HCT116 (cell line): ENCODE results near the gene NIPAL4. TPM values are rescaled to one million over a fixed set of nuclear protein-coding genes. Genes with fewer than 3 reads are reported as not detected.

Source experiments
- ATAC-seq: fragments of 200-7000 bp; cut with Tn5 transposase; 2 replicates; pipeline ENCODE4 v1.9.1; 2020; ENCODE audit warnings: mild to moderate bottlenecking, moderate library complexity
- BruUV-seq: library from RNA; stranded (reverse); fragments of 400-500 nt; replicated peaks from 2 replicates; lab custom pipeline; 2021; lab: Mats Ljungman, UMichigan
- CTCF ChIA-PET: fragments of 300-600 bp; sonication (Branson Sonifier 250); formaldehyde crosslinking; loops from one replicate; lab custom pipeline; 2021; ENCODE audit warnings: antibody characterized with exemption; lab: Charles Lee
- POLR2A ChIA-PET: fragments of 300-600, 350-600 bp; sonication (Branson Sonifier 250); formaldehyde crosslinking; loops from one replicate; lab custom pipeline; 2021; ENCODE audit warnings: antibody characterized with exemption; lab: Charles Lee
- RAD21 ChIA-PET, 2 experiments: fragments of 300-600 bp; sonication (Branson Sonifier 250); formaldehyde crosslinking; loops; one replicate each; lab custom pipeline; 2023; ENCODE audit warnings: low total read pairs in 2 of 2; ENCODE audit not compliant: uncharacterized antibody in 2 of 2, unreplicated experiment in 2 of 2, low non-redundant PET in 1 of 2; lab: Charles Lee
- DNase-seq: peaks from one replicate; pipeline ENCODE4 v3.0.0-alpha.2; 2010; ENCODE audit warnings: low read depth, low spot score
- H2AFZ ChIP-seq: fragments of 200-600 bp; shearing (Covaris generic), sonication (generic); 2 replicates; pipeline ENCODE4 v1.6.1; 2017; ENCODE audit warnings: low read depth, mixed run types, mixed read lengths, antibody characterized with exemption, low read length; ENCODE audit not compliant: poor library complexity, severe bottlenecking
- H3K27ac ChIP-seq: 2 replicates; pipeline ENCODE4 v1.5.1; 2012; ENCODE audit warnings: low read depth, low read length
- H3K27me3 ChIP-seq: fragments of 200-600 bp; sonication (generic); 2 replicates; pipeline ENCODE4 v1.6.1; 2016; ENCODE audit warnings: mixed run types, low read length, mixed read lengths; ENCODE audit not compliant: insufficient read depth
- H3K36me3 ChIP-seq, 2 experiments: fragments of 200-500 bp in 1 of 2; fragments of 200-600 bp in 1 of 2; sonication (Bioruptor generic) in 1 of 2; sonication (generic) in 1 of 2; 2 replicates each; pipeline versions ENCODE4 v1.5.1 to v1.6.1; 2014 to 2016; ENCODE audit warnings: low read length in 2 of 2, inconsistent platforms in 1 of 2, mixed read lengths in 1 of 2, mixed run types in 1 of 2; ENCODE audit not compliant: insufficient read depth in 2 of 2, control insufficient read depth in 1 of 2
- H3K4me1 ChIP-seq, 2 experiments: fragments of 200-600 bp in 1 of 2; sonication (generic) in 1 of 2; 2 replicates each; pipeline versions ENCODE4 v1.5.1 to v1.6.1; 2012 to 2017; ENCODE audit warnings: low read length in 2 of 2, inconsistent platforms in 1 of 2, mild to moderate bottlenecking in 1 of 2, mixed read lengths in 1 of 2, mixed run types in 1 of 2, moderate library complexity in 1 of 2; ENCODE audit not compliant: insufficient read depth in 2 of 2, control insufficient read depth in 1 of 2
- H3K4me2 ChIP-seq: fragments of 200-600 bp; sonication (generic); 2 replicates; pipeline ENCODE4 v1.6.1; 2017; ENCODE audit warnings: mixed run types, low read length, mixed read lengths
- H3K4me3 ChIP-seq, 2 experiments: fragments of 200-600 bp in 1 of 2; sonication (generic) in 1 of 2; replicated peaks in 1 of 2; 2 replicates each; pipeline ENCODE4 v1.5.1; 2011 to 2016; ENCODE audit warnings: low read length in 2 of 2, control low read depth in 1 of 2, low read depth in 1 of 2, mild to moderate bottlenecking in 1 of 2, mixed read lengths in 1 of 2, mixed run types in 1 of 2
- H3K79me2 ChIP-seq: fragments of 200-600 bp; sonication (generic); 2 replicates; pipeline ENCODE4 v1.6.1; 2017; ENCODE audit warnings: mild to moderate bottlenecking, mixed run types, low read length, moderate library complexity, mixed read lengths; ENCODE audit not compliant: insufficient read depth
- H3K9ac ChIP-seq: fragments of 200-600 bp; sonication (generic); 2 replicates; pipeline ENCODE4 v1.6.1; 2016; ENCODE audit warnings: low read length, mixed read lengths
- H3K9me2 ChIP-seq: fragments of 200-600 bp; sonication (generic), shearing (Covaris generic); 2 replicates; pipeline ENCODE4 v1.6.1; 2017; ENCODE audit warnings: mixed run types, mild to moderate bottlenecking, moderate library complexity; ENCODE audit not compliant: insufficient read depth
- H3K9me3 ChIP-seq, 2 experiments: fragments of 200-500 bp in 1 of 2; fragments of 200-600 bp in 1 of 2; sonication (Bioruptor generic) in 1 of 2; sonication (generic) in 1 of 2; 2 replicates each; pipeline ENCODE4 v1.6.1; 2014 to 2017; ENCODE audit warnings: low read length in 2 of 2, mixed read lengths in 2 of 2, inconsistent platforms in 1 of 2, low read depth in 1 of 2, mild to moderate bottlenecking in 1 of 2, mixed run types in 1 of 2, moderate library complexity in 1 of 2; ENCODE audit not compliant: control insufficient read depth in 1 of 2, insufficient read depth in 1 of 2
- H4K20me1 ChIP-seq: fragments of 200-600 bp; sonication (generic), shearing (Covaris generic); 2 replicates; pipeline ENCODE4 v1.6.1; 2017; ENCODE audit warnings: mixed run types, mild to moderate bottlenecking, moderate library complexity; ENCODE audit not compliant: insufficient read depth
- ATF3 ChIP-seq: IDR thresholded peaks from 2 replicates; pipeline ENCODE4 v1.6.1; 2012
- CBX3 ChIP-seq: IDR thresholded peaks from 2 replicates; pipeline ENCODE4 v1.6.1; 2012; ENCODE audit warnings: low read depth
- CEBPB ChIP-seq: IDR thresholded peaks from 2 replicates; pipeline ENCODE4 v1.6.1; 2012; ENCODE audit warnings: low read depth
- EZH2 ChIP-seq: fragments of 200-600 bp; sonication (generic); IDR thresholded peaks from 2 replicates; pipeline ENCODE4 v1.6.1; 2017; ENCODE audit warnings: antibody characterized with exemption, mixed run types
- EZH2phosphoT487 ChIP-seq: fragments of 200-600 bp; IDR thresholded peaks from 2 replicates; pipeline ENCODE4 v1.6.1; 2018; ENCODE audit warnings: antibody characterized with exemption, borderline replicate concordance
- FOSL1 ChIP-seq: IDR thresholded peaks from 2 replicates; pipeline ENCODE4 v1.6.1; 2012; ENCODE audit warnings: low read depth
- JUND ChIP-seq: IDR thresholded peaks from 2 replicates; pipeline ENCODE4 v1.6.1; 2012
- MAX ChIP-seq: IDR thresholded peaks from 2 replicates; pipeline ENCODE4 v1.6.1; 2012
- POLR2A ChIP-seq: IDR thresholded peaks from 2 replicates; pipeline ENCODE4 v1.7.0; 2011; ENCODE audit warnings: borderline replicate concordance; ENCODE audit not compliant: insufficient read depth, insufficient read length; ENCODE audit errors: extremely low read depth
- POLR2AphosphoS5 ChIP-seq: IDR thresholded peaks from 2 replicates; pipeline ENCODE4 v1.6.1; 2011; ENCODE audit warnings: mild to moderate bottlenecking, low read depth, low read length, moderate library complexity
- REST ChIP-seq: IDR thresholded peaks from 2 replicates; pipeline ENCODE4 v1.6.1; 2012; ENCODE audit warnings: low read depth
- SP1 ChIP-seq: IDR thresholded peaks from 2 replicates; pipeline ENCODE4 v1.6.1; 2012; ENCODE audit warnings: low read depth
- SRF ChIP-seq: IDR thresholded peaks from 2 replicates; pipeline ENCODE4 v1.6.1; 2012; ENCODE audit warnings: low read depth
- YY1 ChIP-seq: IDR thresholded peaks from 2 replicates; pipeline ENCODE4 v1.6.1; 2011; ENCODE audit warnings: low read length, low read depth, moderate library complexity, mild to moderate bottlenecking; ENCODE audit not compliant: insufficient replicate concordance; ENCODE audit errors: extremely low read depth
- ZFX ChIP-seq: fragments of 450-650 bp; IDR thresholded peaks from 2 replicates; pipeline ENCODE4 v1.6.1; 2017
- ZNF274 ChIP-seq: fragments of 200-500 bp; sonication (Bioruptor generic); IDR thresholded peaks from 2 replicates; pipeline ENCODE4 v1.6.1; 2014; ENCODE audit warnings: mild to moderate bottlenecking, low read depth, low read length, inconsistent platforms
- intact Hi-C: fragments of 100-400 bp; cut with micrococcal nuclease; formaldehyde crosslinking; loops from 2 replicates; pipeline ENCODE4 v1.10.0; 2022
- total RNA-seq: library from RNA; stranded (reverse); gene quantifications from one replicate; pipeline ENCODE4 v1.2.1, GENCODE V29; 2021; ENCODE audit not compliant: unreplicated experiment
- TF ChIP-seq, protein P1 (sequence below): IDR thresholded peaks from 2 replicates; pipeline ENCODE4 v1.6.1; 2011; ENCODE audit warnings: mild to moderate bottlenecking, low read length, moderate library complexity; ENCODE audit not compliant: insufficient replicate concordance; ENCODE audit errors: extremely low read depth
- TF ChIP-seq, protein P2 (sequence below), 3 experiments: fragments of 200-600 bp in 1 of 3; sonication (generic) in 1 of 3; IDR thresholded peaks in 2 of 3; conservative IDR thresholded peaks in 1 of 3; 2 replicates each; pipeline ENCODE4 v1.5.1; 2012 to 2017; ENCODE audit warnings: low read depth in 2 of 3, low read length in 2 of 3, antibody characterized with exemption in 1 of 3, borderline replicate concordance in 1 of 3, control low read depth in 1 of 3, mild to moderate bottlenecking in 1 of 3, mixed read lengths in 1 of 3, mixed run types in 1 of 3, moderate library complexity in 1 of 3; ENCODE audit not compliant: insufficient read depth in 1 of 3

The NIPAL4 gene
- total RNA-seq, 1 experiment from 2014 or later: 0.12 TPM

DNA sequence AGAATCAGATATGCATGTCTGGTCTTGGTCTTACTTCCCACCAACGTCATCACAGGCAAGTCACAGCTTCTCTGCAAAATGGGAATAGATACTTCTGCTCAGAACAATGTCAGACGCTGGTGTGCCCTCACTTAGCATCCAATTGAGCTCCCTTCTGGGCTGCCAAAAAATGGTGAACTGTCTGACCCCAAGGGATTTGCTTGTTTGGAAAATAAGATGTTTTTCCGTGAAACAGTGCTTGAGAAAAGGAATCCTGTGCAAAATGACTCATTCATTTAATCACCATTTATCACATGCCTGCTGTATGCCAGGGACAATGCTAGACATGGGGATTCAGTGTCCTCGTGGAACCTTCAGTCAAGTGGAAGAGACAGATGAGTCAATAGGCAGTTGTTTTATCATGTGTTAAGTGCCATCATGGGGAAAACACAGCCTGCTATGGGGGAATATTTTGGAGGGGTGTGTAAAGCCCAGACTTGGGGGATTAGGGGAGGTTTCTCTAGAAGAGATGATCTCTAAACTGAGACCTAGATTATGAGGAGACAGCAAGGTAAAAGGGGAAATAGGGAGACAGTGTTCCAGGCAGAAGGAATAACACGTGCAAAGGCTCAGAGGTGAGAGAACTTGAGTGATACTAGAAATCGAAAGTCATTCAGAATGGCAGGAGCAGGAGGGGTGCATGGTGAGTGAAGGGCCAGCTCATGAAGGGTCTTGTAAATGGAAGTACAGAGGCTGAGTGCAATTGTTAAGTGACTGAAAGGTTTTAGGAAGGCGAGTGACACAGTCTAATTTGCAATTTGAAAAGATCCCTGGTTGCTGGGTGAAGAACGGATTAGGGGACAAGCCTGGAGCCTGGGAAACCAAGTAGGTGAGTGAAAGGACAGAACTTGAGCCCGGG lies 3.9 kb downstream of the NIPAL4 start:
- CTCF ChIA-PET: interaction anchor here (0.7 to 1.8 kb wide), 4 partner anchors 8 to 121 kb away, joined by 3 to 4 read pairs (median 4); no protein-coding TSS in a partner anchor
- POLR2A ChIA-PET: interaction anchor here (1.0 to 1.5 kb wide), 2 partner anchors 57 to 73 kb away, joined by 3 read pairs; no protein-coding TSS in a partner anchor
- ATAC-seq (peak; percentile 57), DNase-seq (peak; percentile 50)
- H3K27me3 ChIP-seq: no peaks in the 10 kb centered on the region
- H4K20me1 ChIP-seq: no peaks in the 10 kb centered on the region
- H3K9me2 ChIP-seq: no peaks in the 10 kb centered on the region
- peak overlapping the region; percentile 69 for H3K4me2 ChIP-seq
- intact Hi-C loops: no loop called here
- RAD21 ChIA-PET: interaction anchor here in 1 of 2 experiments (0.6 to 1.4 kb wide), 3 partner anchors 32 to 210 kb away, joined by 3 read pairs; no protein-coding TSS in a partner anchor
- H2AFZ ChIP-seq: peak overlapping the region; percentile 19
- BruUV-seq: no TSS peak
- H3K36me3 ChIP-seq: no peaks in the 10 kb centered on the region
- peaks cover 24 to 41% of the 10 kb centered on the region in 2 experiments for H3K4me1 ChIP-seq
- peak overlapping the region in 1 of 2 experiments; percentile 26; a peak in 2 of 4 replicates for H3K4me3 ChIP-seq
- H3K9ac ChIP-seq: peak overlapping the region; percentile 31
- H3K9me3 ChIP-seq: no peaks in the 10 kb centered on the region
- H3K79me2 ChIP-seq: no peaks in the 10 kb centered on the region
- H3K27ac ChIP-seq: peak overlapping the region; percentile 48
- TF ChIP-seq CBX3: peak; percentile 82; the same call in 1 of the 2 replicates
- no peak for TF ChIP-seq POLR2AphosphoS5
- TF ChIP-seq MAX: peak; percentile 90
- peak; percentile 72 for TF ChIP-seq FOSL1
- TF ChIP-seq YY1: no peak
- TF ChIP-seq, protein P1, sequence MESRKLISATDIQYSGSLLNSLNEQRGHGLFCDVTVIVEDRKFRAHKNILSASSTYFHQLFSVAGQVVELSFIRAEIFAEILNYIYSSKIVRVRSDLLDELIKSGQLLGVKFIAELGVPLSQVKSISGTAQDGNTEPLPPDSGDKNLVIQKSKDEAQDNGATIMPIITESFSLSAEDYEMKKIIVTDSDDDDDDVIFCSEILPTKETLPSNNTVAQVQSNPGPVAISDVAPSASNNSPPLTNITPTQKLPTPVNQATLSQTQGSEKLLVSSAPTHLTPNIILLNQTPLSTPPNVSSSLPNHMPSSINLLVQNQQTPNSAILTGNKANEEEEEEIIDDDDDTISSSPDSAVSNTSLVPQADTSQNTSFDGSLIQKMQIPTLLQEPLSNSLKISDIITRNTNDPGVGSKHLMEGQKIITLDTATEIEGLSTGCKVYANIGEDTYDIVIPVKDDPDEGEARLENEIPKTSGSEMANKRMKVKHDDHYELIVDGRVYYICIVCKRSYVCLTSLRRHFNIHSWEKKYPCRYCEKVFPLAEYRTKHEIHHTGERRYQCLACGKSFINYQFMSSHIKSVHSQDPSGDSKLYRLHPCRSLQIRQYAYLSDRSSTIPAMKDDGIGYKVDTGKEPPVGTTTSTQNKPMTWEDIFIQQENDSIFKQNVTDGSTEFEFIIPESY: no peak
- TF ChIP-seq SRF: peak; percentile 25; the same call in 1 of the 2 replicates
- no peak for TF ChIP-seq REST
- TF ChIP-seq, protein P2, sequence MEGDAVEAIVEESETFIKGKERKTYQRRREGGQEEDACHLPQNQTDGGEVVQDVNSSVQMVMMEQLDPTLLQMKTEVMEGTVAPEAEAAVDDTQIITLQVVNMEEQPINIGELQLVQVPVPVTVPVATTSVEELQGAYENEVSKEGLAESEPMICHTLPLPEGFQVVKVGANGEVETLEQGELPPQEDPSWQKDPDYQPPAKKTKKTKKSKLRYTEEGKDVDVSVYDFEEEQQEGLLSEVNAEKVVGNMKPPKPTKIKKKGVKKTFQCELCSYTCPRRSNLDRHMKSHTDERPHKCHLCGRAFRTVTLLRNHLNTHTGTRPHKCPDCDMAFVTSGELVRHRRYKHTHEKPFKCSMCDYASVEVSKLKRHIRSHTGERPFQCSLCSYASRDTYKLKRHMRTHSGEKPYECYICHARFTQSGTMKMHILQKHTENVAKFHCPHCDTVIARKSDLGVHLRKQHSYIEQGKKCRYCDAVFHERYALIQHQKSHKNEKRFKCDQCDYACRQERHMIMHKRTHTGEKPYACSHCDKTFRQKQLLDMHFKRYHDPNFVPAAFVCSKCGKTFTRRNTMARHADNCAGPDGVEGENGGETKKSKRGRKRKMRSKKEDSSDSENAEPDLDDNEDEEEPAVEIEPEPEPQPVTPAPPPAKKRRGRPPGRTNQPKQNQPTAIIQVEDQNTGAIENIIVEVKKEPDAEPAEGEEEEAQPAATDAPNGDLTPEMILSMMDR (IDR thresholded peaks at IDR 0.05 in 2 of 3, conservative IDR thresholded peaks at IDR 0.05 in 1 of 3; ENCODE audit: borderline replicate concordance in 1 of 3, insufficient read depth in 1 of 3, low read depth in 2 of 3, low read length in 2 of 3): no peak
- no peak for TF ChIP-seq POLR2A
- no peak for TF ChIP-seq EZH2
- peak; percentile 58 for TF ChIP-seq SP1
- peak; percentile 74 for TF ChIP-seq JUND
- no peak for TF ChIP-seq CEBPB
- no peak for TF ChIP-seq ZNF274
- no peak for TF ChIP-seq ATF3
- TF ChIP-seq EZH2phosphoT487: no peak
- TF ChIP-seq ZFX: no peak
